K562 (cell line): Measurements from ENCODE around the gene COX6B1. TPM values are rescaled to one million over a fixed set of nuclear protein-coding genes. Genes with fewer than 3 reads are reported as not detected.
A peak's percentile ranks its signal among the peaks of the same experiment; 100 is the strongest.

Source experiments
- BRCA1 ChIP-seq, 2 experiments: fragments of 450-650 bp in 1 of 2; sonication (generic) in 1 of 2; formaldehyde crosslinking in 1 of 2; IDR thresholded peaks; 2 replicates each; pipeline versions ENCODE4 v1.5.0 to v1.6.1; 2017 to 2020; ENCODE audit warnings: mild to moderate bottlenecking in 1 of 2, missing genetic modification reagents in 1 of 2
- CBX8 ChIP-seq: fragments of 200-600 bp; sonication (generic); IDR thresholded peaks from 2 replicates; pipeline ENCODE4 v1.6.1; 2012; ENCODE audit warnings: borderline replicate concordance, mixed run types, low read depth, mild to moderate bottlenecking, moderate library complexity, mixed read lengths, low read length, control low read depth, inconsistent platforms; ENCODE audit not compliant: poor library complexity, severe bottlenecking; ENCODE audit errors: extremely low read depth
- EHMT2 ChIP-seq: fragments of 450-650 bp; IDR thresholded peaks from 2 replicates; pipeline ENCODE4 v1.6.1; 2018; ENCODE audit warnings: antibody characterized with exemption
- ELK3 ChIP-seq: fragments of 450-650 bp; formaldehyde crosslinking; IDR thresholded peaks from 2 replicates; pipeline ENCODE4 v1.4.0; 2020; ENCODE audit warnings: mild to moderate bottlenecking
- EZH2 ChIP-seq: IDR thresholded peaks from 2 replicates; pipeline ENCODE4 v1.6.1; 2012; ENCODE audit warnings: low read depth, mild to moderate bottlenecking, inconsistent platforms, low read length, borderline replicate concordance
- FUS ChIP-seq: fragments of 200-400 bp; formaldehyde crosslinking; optimal IDR thresholded peaks from 2 replicates; pipeline ENCODE3; 2017; ENCODE audit warnings: low read depth, low read length
- HDGF ChIP-seq: fragments of 450-650 bp; IDR thresholded peaks from 2 replicates; pipeline ENCODE4 v1.6.1; 2016
- KLF16 ChIP-seq: IDR thresholded peaks from 2 replicates; pipeline ENCODE4 v1.6.1; 2016; ENCODE audit warnings: antibody characterized with exemption
- MECOM ChIP-seq: fragments of 250-450 bp; sonication (Bioruptor Pico); IDR thresholded peaks from 2 replicates; pipeline ENCODE4 v1.8.0; 2022; ENCODE audit warnings: inconsistent platforms
- PML ChIP-seq: IDR thresholded peaks from 2 replicates; pipeline ENCODE4 v1.6.1; 2012; ENCODE audit warnings: low read length, inconsistent platforms
- POLR3G ChIP-seq: IDR thresholded peaks from 2 replicates; pipeline ENCODE4 v1.6.1; 2011; ENCODE audit not compliant: insufficient read length, insufficient replicate concordance; ENCODE audit errors: extremely low read depth
- PTBP1 ChIP-seq: fragments of 200-400 bp; formaldehyde crosslinking; IDR thresholded peaks from 2 replicates; pipeline ENCODE4 v1.6.1; 2017; ENCODE audit warnings: low read depth, low read length
- SMARCE1 ChIP-seq: fragments of 450-650 bp; IDR thresholded peaks from 2 replicates; pipeline ENCODE4 v1.7.1; 2016; ENCODE audit warnings: mild to moderate bottlenecking
- STAT5A ChIP-seq: IDR thresholded peaks from 2 replicates; pipeline ENCODE4 v1.6.1; 2012; ENCODE audit warnings: low read length, inconsistent platforms, borderline replicate concordance
- TOE1 ChIP-seq, 2 experiments: fragments of 450-650 bp in 1 of 2; sonication (generic) in 1 of 2; formaldehyde crosslinking in 1 of 2; IDR thresholded peaks; 2 replicates each; pipeline versions ENCODE4 v1.7.1 to v1.8.0; 2016 to 2022; ENCODE audit warnings: borderline replicate concordance in 2 of 2, mild to moderate bottlenecking in 2 of 2, antibody characterized with exemption in 1 of 2, inconsistent platforms in 1 of 2, low read depth in 1 of 2, missing genetic modification reagents in 1 of 2, moderate library complexity in 1 of 2
- UBTF ChIP-seq, 2 experiments: IDR thresholded peaks; 2 replicates each; pipeline ENCODE4 v1.6.1; 2012; ENCODE audit warnings: improper control_type of control experiment in 2 of 2, low read depth in 2 of 2, low read length in 2 of 2, borderline replicate concordance in 1 of 2
- WHSC1 ChIP-seq: IDR thresholded peaks from one replicate; pipeline ENCODE4 v1.6.1; 2012; ENCODE audit warnings: low read length, control low read depth, inconsistent platforms
- ZNF12 ChIP-seq: sonication (generic); formaldehyde crosslinking; IDR thresholded peaks from 2 replicates; pipeline ENCODE4 v1.4.0; 2020; ENCODE audit warnings: mild to moderate bottlenecking, missing genetic modification reagents
- ZNF583 ChIP-seq: fragments of 250-450 bp; sonication (Bioruptor Pico); IDR thresholded peaks from 2 replicates; pipeline ENCODE4 v1.4.0; 2020
- polyA plus RNA-seq, 8 experiments: library from polyadenylated mRNA; depleted of rRNA in 4 of 8; stranded (reverse) in 5 of 8; unstranded in 3 of 8; fragments of >200 nt; fragmentation: Nextera tagmentation in 2 of 8; fragmentation: Illumina TruSeq in 1 of 8; extraction: Ambion mirVana in 2 of 8; extraction: Trizol in 1 of 8; gene quantifications; 2 replicates each; pipeline versions ENCODE4 v1.2.1 to v1.2.3, GENCODE V29; 2011 to 2014; ENCODE audit warnings: inconsistent platforms in 1 of 8, missing spikeins in 1 of 8
- total RNA-seq, 7 experiments: library from RNA; depleted of rRNA in 6 of 7; stranded (reverse); fragments of >200 nt in 6 of 7; fragmentation: Illumina TruSeq in 2 of 7; extraction: Trizol in 2 of 7; gene quantifications; 2 replicates each; pipeline versions ENCODE4 v1.2.1 to v1.2.3, GENCODE V29; 2011 to 2021; ENCODE audit warnings: low replicate concordance in 1 of 7
- TF ChIP-seq, protein P1 (sequence below): sonication (generic); formaldehyde crosslinking; IDR thresholded peaks from 2 replicates; pipeline ENCODE4 v1.8.1; 2022; ENCODE audit warnings: missing genetic modification reagents
- TF ChIP-seq, protein P2 (sequence below), 2 experiments: fragments of 250-450 bp in 1 of 2; fragments of 450-650 bp in 1 of 2; sonication (Bioruptor Pico) in 1 of 2; IDR thresholded peaks; 2 replicates each; pipeline versions ENCODE4 v1.6.1 to v1.8.0; 2016 to 2021; ENCODE audit warnings: mild to moderate bottlenecking in 2 of 2, moderate library complexity in 2 of 2, missing compliant biosample characterization in 1 of 2, missing genetic modification characterization in 1 of 2

Gene COX6B1
- total and polyA plus RNA-seq, 9 of the 15 experiments (the other 6 are each of a cell fraction or from before 2014, with no cell fraction given), result 777 to 2,393 (median 1,219) TPM

- no peak for TF ChIP-seq BRCA1 (IDR thresholded peaks at IDR 0.05)
- TF ChIP-seq BRCA1 (CRISPR knock-in tag; IDR thresholded peaks at IDR 0.05), result no peak
- no peak for TF ChIP-seq EZH2
- TF ChIP-seq, protein P1, sequence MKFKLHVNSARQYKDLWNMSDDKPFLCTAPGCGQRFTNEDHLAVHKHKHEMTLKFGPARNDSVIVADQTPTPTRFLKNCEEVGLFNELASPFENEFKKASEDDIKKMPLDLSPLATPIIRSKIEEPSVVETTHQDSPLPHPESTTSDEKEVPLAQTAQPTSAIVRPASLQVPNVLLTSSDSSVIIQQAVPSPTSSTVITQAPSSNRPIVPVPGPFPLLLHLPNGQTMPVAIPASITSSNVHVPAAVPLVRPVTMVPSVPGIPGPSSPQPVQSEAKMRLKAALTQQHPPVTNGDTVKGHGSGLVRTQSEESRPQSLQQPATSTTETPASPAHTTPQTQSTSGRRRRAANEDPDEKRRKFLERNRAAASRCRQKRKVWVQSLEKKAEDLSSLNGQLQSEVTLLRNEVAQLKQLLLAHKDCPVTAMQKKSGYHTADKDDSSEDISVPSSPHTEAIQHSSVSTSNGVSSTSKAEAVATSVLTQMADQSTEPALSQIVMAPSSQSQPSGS (CRISPR knock-in tag), result no peak
- TF ChIP-seq PTBP1, result no peak
- TF ChIP-seq PML, result no peak; the same call in 1 of the 2 replicates
- TF ChIP-seq MECOM (CRISPR knock-in tag), result 0 out of 2 replicates have a peak, but pooled peaks have one; percentile 12
- TF ChIP-seq TOE1 (IDR thresholded peaks at IDR 0.05; ENCODE audit: borderline replicate concordance), result no peak
- 0 out of 2 replicates have a peak, but pooled peaks have one; percentile 27 for TF ChIP-seq TOE1 (CRISPR knock-in tag; IDR thresholded peaks at IDR 0.05; ENCODE audit: borderline replicate concordance, low read depth)
- TF ChIP-seq UBTF (IDR thresholded peaks at IDR 0.05; ENCODE audit: borderline replicate concordance in 1 of 2, low read depth in 2 of 2, low read length in 2 of 2), result no peak; a peak in 1 of 4 replicates
- TF ChIP-seq KLF16, result no peak
- TF ChIP-seq STAT5A, result no peak
- no peak for TF ChIP-seq ZNF583 (CRISPR knock-in tag)
- 0 out of 2 replicates have a peak, but pooled peaks have one; percentile 81 for TF ChIP-seq ZNF12
- no peak for TF ChIP-seq HDGF
- TF ChIP-seq POLR3G, result no peak
- no peak for TF ChIP-seq ELK3
- no peak for TF ChIP-seq FUS
- no peak for TF ChIP-seq SMARCE1
- no peak for TF ChIP-seq EHMT2
- TF ChIP-seq, protein P2, sequence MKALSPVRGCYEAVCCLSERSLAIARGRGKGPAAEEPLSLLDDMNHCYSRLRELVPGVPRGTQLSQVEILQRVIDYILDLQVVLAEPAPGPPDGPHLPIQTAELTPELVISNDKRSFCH (CRISPR knock-in tag; IDR thresholded peaks at IDR 0.05), result no peak
- TF ChIP-seq, protein P2 (tag; IDR thresholded peaks at IDR 0.05), result 0 out of 2 replicates have a peak, but pooled peaks have one; percentile 35
- TF ChIP-seq WHSC1, result no peak
- TF ChIP-seq CBX8, result no peak
Observed at GRCh38 chr19:35644206-35644986, 3.7 kb upstream of the COX6B1 start (continued).
